Sigmoid colon (tissue), 4 donors: ENCODE measurements around the gene AGBL5.

Experiments used
- EP300 ChIP-seq, 4 donors: sonication (generic); formaldehyde crosslinking; IDR thresholded peaks; one replicate each; pipeline ENCODE4 v1.6.1; 2017; ENCODE audit warnings: antibody characterized with exemption in 4 of 4
- POLR2A ChIP-seq, 2 donors: fragments of 450-650 bp; IDR thresholded peaks; one replicate each; pipeline ENCODE4 v1.6.1; 2016; ENCODE audit warnings: antibody characterized with exemption in 2 of 2, mild to moderate bottlenecking in 2 of 2, moderate library complexity in 2 of 2
- POLR2AphosphoS5 ChIP-seq, 4 donors: sonication (generic); formaldehyde crosslinking; IDR thresholded peaks; one replicate each; pipeline ENCODE4 v1.6.1; 2017; ENCODE audit warnings: antibody characterized with exemption in 4 of 4
- TF ChIP-seq, protein P1 (sequence below), 4 experiments: fragments of 450-650 bp in 3 of 4; fragments of 200-600 bp in 1 of 4; IDR thresholded peaks; one replicate each; pipeline ENCODE4 v1.5.1; 2016 to 2019; ENCODE audit warnings: antibody characterized with exemption in 4 of 4, mild to moderate bottlenecking in 3 of 4, moderate library complexity in 2 of 4

DNA sequence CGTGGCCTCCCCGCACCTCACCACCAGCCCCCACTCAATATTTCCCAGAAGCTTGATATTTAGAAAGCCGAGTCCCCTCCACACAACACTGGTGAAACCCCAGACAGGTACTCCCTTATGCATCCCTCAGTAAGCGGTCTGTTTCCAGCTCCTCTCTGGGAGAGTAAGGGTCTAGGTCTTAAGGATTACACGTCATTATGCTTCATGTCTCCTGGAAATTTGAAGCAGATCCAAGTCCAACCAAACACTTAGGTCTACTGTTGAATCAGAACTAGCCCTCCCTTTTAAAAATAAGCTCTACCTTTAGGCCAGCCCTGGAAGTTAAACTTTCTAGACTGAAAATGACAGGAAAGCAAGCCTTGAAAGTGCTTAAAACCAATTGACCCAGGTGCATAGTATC lies 21.5 kb downstream of the AGBL5 start:
- TF ChIP-seq, protein P1, sequence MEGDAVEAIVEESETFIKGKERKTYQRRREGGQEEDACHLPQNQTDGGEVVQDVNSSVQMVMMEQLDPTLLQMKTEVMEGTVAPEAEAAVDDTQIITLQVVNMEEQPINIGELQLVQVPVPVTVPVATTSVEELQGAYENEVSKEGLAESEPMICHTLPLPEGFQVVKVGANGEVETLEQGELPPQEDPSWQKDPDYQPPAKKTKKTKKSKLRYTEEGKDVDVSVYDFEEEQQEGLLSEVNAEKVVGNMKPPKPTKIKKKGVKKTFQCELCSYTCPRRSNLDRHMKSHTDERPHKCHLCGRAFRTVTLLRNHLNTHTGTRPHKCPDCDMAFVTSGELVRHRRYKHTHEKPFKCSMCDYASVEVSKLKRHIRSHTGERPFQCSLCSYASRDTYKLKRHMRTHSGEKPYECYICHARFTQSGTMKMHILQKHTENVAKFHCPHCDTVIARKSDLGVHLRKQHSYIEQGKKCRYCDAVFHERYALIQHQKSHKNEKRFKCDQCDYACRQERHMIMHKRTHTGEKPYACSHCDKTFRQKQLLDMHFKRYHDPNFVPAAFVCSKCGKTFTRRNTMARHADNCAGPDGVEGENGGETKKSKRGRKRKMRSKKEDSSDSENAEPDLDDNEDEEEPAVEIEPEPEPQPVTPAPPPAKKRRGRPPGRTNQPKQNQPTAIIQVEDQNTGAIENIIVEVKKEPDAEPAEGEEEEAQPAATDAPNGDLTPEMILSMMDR (IDR thresholded peaks at IDR 0.05), result no peak
- TF ChIP-seq POLR2A (IDR thresholded peaks at IDR 0.05) (no peak), POLR2AphosphoS5 (IDR thresholded peaks at IDR 0.05) (no peak), EP300 (IDR thresholded peaks at IDR 0.05) (no peak)
